Measurements from ENCODE around the gene LSM3.

Gene LSM3

GRCh38 chr3:14239940-14240339 is 61.3 kb downstream of the LSM3 start:
- Mint-ChIP-seq H3K9me3 (peaks cover 3% of the 10 kb centered on the region), H3K27me3 (ENCODE audit: low read depth) (peaks cover 22% of the 10 kb centered on the region), H3K36me3 (ENCODE audit: low read depth) (no peaks in the 10 kb centered on the region), H3K4me3 (no peak overlapping the region), H3K4me1 (peaks cover 48% of the 10 kb centered on the region), H3K27ac (no peak overlapping the region)
- TF ChIP-seq, protein P1, sequence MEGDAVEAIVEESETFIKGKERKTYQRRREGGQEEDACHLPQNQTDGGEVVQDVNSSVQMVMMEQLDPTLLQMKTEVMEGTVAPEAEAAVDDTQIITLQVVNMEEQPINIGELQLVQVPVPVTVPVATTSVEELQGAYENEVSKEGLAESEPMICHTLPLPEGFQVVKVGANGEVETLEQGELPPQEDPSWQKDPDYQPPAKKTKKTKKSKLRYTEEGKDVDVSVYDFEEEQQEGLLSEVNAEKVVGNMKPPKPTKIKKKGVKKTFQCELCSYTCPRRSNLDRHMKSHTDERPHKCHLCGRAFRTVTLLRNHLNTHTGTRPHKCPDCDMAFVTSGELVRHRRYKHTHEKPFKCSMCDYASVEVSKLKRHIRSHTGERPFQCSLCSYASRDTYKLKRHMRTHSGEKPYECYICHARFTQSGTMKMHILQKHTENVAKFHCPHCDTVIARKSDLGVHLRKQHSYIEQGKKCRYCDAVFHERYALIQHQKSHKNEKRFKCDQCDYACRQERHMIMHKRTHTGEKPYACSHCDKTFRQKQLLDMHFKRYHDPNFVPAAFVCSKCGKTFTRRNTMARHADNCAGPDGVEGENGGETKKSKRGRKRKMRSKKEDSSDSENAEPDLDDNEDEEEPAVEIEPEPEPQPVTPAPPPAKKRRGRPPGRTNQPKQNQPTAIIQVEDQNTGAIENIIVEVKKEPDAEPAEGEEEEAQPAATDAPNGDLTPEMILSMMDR (IDR thresholded peaks at IDR 0.05; ENCODE audit: unreplicated experiment in 3 of 3): no peak

- Mint-ChIP-seq H3K4me1 (peaks cover 52% of the 10 kb centered on the region), H3K27me3 (ENCODE audit: low read depth) (peaks cover 25% of the 10 kb centered on the region), H3K9me3 (peaks cover 3% of the 10 kb centered on the region), H3K36me3 (ENCODE audit: low read depth) (no peaks in the 10 kb centered on the region), H3K27ac (no peak overlapping the region), H3K4me3 (no peak overlapping the region)
- TF ChIP-seq, protein P1 (IDR thresholded peaks at IDR 0.05; ENCODE audit: unreplicated experiment in 3 of 3): no peak
These were observed 61.7 kb downstream of the LSM3 start for GRCh38 chr3:14240366-14240765.

DNA sequence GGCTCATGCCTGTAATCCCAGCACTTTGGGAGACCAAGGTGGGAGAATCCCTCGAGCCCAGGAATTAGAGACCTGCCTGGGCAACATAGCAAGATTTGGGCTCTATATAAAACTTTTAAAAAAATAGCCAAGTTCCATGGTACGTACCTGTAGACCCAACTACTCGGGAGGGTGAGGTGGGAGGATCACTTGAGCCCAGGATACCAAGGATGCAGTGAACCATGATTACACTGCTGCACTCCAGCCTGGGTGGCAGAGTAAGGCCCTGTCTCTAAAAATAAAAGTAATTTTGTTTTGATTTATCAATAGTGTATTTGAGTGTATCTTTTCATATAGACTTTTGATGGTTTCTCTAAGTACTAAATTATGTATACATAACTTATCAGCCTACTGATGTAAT is 63.1 kb downstream of the LSM3 start:
- no peak overlapping the region for H3K27ac Mint-ChIP-seq
- no peaks in the 10 kb centered on the region for H3K9me3 Mint-ChIP-seq
- TF ChIP-seq, protein P1 (IDR thresholded peaks at IDR 0.05; ENCODE audit: unreplicated experiment in 3 of 3): no peak
- H3K4me3 Mint-ChIP-seq: no peak overlapping the region
- no peaks in the 10 kb centered on the region for H3K36me3 Mint-ChIP-seq (ENCODE audit: low read depth)
- H3K27me3 Mint-ChIP-seq (ENCODE audit: low read depth): peaks cover 25% of the 10 kb centered on the region
- peaks cover 43% of the 10 kb centered on the region for H3K4me1 Mint-ChIP-seq

DNA sequence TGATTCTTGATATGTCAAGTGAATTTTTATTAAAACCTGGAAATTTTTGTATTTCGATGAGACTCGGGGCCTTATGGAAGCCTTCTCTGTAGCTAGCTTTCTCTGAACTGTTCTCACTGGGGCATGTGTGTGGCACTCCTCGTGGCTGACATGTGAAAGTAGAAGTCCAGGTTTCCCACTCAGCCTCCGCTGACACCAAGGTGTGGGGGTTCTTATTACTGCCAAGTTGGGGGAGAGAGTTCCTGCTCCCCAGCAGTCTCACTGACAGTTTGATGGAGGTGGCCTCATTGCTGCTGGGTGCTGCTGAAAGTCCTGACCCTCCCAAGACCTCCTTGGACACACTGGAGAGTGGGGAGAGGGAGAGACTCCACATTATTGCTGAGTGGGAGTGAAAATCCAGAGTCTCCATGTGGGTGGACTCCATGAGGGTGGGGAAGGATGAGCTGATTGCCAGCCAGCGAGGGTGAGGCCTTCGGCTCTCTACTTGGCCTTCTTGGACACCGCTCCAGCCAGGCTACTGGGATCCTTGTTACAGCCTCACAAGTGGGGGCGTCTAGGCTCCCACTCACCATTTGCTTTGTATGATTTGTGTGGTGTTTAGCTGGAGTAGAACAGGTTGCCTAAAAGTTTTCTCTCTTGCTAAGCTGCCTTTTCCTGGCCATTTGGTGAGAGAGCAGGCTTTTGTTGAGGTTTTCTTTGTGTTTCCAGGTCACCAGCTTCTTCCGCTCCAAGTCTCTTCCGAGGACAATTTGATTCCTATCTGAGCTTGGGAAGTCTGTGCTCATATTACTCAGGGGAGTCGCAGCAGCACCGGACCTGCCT is 64.1 kb downstream of the LSM3 start:
- TF ChIP-seq, protein P1 (IDR thresholded peaks at IDR 0.05; ENCODE audit: unreplicated experiment in 3 of 3): no peak
- Mint-ChIP-seq H3K9me3 (no peaks in the 10 kb centered on the region), H3K27me3 (ENCODE audit: low read depth) (peaks cover 29% of the 10 kb centered on the region), H3K4me3 (no peak overlapping the region), H3K27ac (peak overlapping the region; percentile 19 to 56 (median 49)), H3K4me1 (peaks cover 43% of the 10 kb centered on the region), H3K36me3 (ENCODE audit: low read depth) (no peaks in the 10 kb centered on the region)

GRCh38 chr3:14243782-14244181 is 65.2 kb downstream of the LSM3 start:
- H3K4me1 Mint-ChIP-seq: peaks cover 40% of the 10 kb centered on the region
- H3K27ac Mint-ChIP-seq: no peak overlapping the region
- H3K36me3 Mint-ChIP-seq (ENCODE audit: low read depth): no peaks in the 10 kb centered on the region
- no peaks in the 10 kb centered on the region for H3K9me3 Mint-ChIP-seq
- peaks cover 28% of the 10 kb centered on the region for H3K27me3 Mint-ChIP-seq (ENCODE audit: low read depth)
- TF ChIP-seq, protein P1 (IDR thresholded peaks at IDR 0.05; ENCODE audit: unreplicated experiment in 3 of 3): no peak
- no peak overlapping the region for H3K4me3 Mint-ChIP-seq

Data from nephron (organoid).